ENCODE data around the gene KCNC1. TPM values are rescaled to one million over a fixed set of nuclear protein-coding genes. Genes with fewer than 3 reads are reported as not detected.

The KCNC1 gene
- polyA plus RNA-seq, 1 of the 3 experiments (the other 2 are of a cell fraction), result 0.18 TPM

- 88% methylated on average over 11 of the region's 13 CpGs for whole genome bisulfite sequencing (ENCODE audit: low lambda C conversion rate)
- H3K9me2 ChIP-seq, result no peaks in the 10 kb centered on the region
- TF ChIP-seq SMC3 (IDR thresholded peaks at IDR 0.05; ENCODE audit: low read depth, low read length), result no peak
- TF ChIP-seq GABPA (IDR thresholded peaks at IDR 0.05; ENCODE audit: low read depth), result no peak
- TF ChIP-seq CTCF (IDR thresholded peaks at IDR 0.05), result no peak
- TF ChIP-seq USF2 (IDR thresholded peaks at IDR 0.05; ENCODE audit: borderline replicate concordance, low read depth, low read length), result no peak
- no peak for TF ChIP-seq NRF1 (IDR thresholded peaks at IDR 0.05; ENCODE audit: low read depth, low read length)
- TF ChIP-seq TAF1 (IDR thresholded peaks at IDR 0.05; ENCODE audit: borderline replicate concordance, low read depth, low read length), result no peak
- TF ChIP-seq SIN3A (IDR thresholded peaks at IDR 0.05; ENCODE audit: borderline replicate concordance, low read depth, low read length), result no peak
- no peak for TF ChIP-seq MEF2A (IDR thresholded peaks at IDR 0.05; ENCODE audit: borderline replicate concordance, low read depth)
- no peak for TF ChIP-seq EZH2phosphoT487 (IDR thresholded peaks at IDR 0.05; ENCODE audit: borderline replicate concordance, low read depth)
- TF ChIP-seq RFX5 (IDR thresholded peaks at IDR 0.05; ENCODE audit: low read length), result no peak
- no peak for TF ChIP-seq REST (IDR thresholded peaks at IDR 0.05; ENCODE audit: low read depth, low read length)
- no peak for TF ChIP-seq NFIC (IDR thresholded peaks at IDR 0.05; ENCODE audit: borderline replicate concordance)
- TF ChIP-seq RAD21 (IDR thresholded peaks at IDR 0.05; ENCODE audit: low read length), result no peak
- H3K4me3 ChIP-seq (ENCODE audit: low read depth in 2 of 2, low read length in 1 of 2), result no peak overlapping the region
- H3K79me2 ChIP-seq (ENCODE audit: insufficient read depth), result no peaks in the 10 kb centered on the region
- no peak overlapping the region for H3K9ac ChIP-seq
- no peaks in the 10 kb centered on the region for H3K36me3 ChIP-seq (replicated peaks in 1 of 2; ENCODE audit: control insufficient read depth in 1 of 2, insufficient read depth in 2 of 2, low read length in 1 of 2)
- DNase-seq, result no peak
- H4K20me1 ChIP-seq (ENCODE audit: insufficient read depth), result no peaks in the 10 kb centered on the region
- no peak overlapping the region for H2AFZ ChIP-seq (ENCODE audit: low read depth)
- no peaks in the 10 kb centered on the region for H3K9me3 ChIP-seq
- no peaks in the 10 kb centered on the region for H3F3A ChIP-seq (replicated peaks; ENCODE audit: insufficient read depth)
- no peaks in the 10 kb centered on the region for H3K27me3 ChIP-seq (ENCODE audit: insufficient read depth)
- CTCF ChIA-PET, result interaction anchor here (0.7 to 14.2 kb wide), 4 partner anchors 8 to 236 kb away, joined by 3 to 730 read pairs (median 5); no protein-coding TSS in a partner anchor
- H3K4me2 ChIP-seq, result peak overlapping the region; percentile 19; the same call in 1 of the 2 replicates
- H3K27ac ChIP-seq (ENCODE audit: low read depth in 2 of 2, low read length in 1 of 2), result no peak overlapping the region
- peaks cover 0 to 5% of the 10 kb centered on the region in 2 experiments; a peak in 1 of 4 replicates for H3K4me1 ChIP-seq (ENCODE audit: control insufficient read depth in 1 of 2, insufficient read depth in 2 of 2, low read depth in 1 of 2, low read length in 1 of 2)
- POLR2A ChIA-PET, result no interaction called here
These were observed 8.6 kb downstream of the KCNC1 start for GRCh38 chr11:17743026-17743807.

All from SK-N-SH (cell line).